GM12892 (cell line): ENCODE measurements around the gene NGFR.

Experiments used
- POLR2A ChIP-seq: IDR thresholded peaks from 2 replicates; pipeline ENCODE4 v1.6.1; 2011; ENCODE audit warnings: low read depth, low read length, control low read depth
- POLR2AphosphoS5 ChIP-seq: IDR thresholded peaks from 2 replicates; pipeline ENCODE4 v1.6.1; 2011; ENCODE audit warnings: low read depth, low read length, control low read depth
- TAF1 ChIP-seq: IDR thresholded peaks from 2 replicates; pipeline ENCODE4 v1.6.1; 2011; ENCODE audit warnings: low read depth, mild to moderate bottlenecking, control low read depth, low read length, borderline replicate concordance

DNA sequence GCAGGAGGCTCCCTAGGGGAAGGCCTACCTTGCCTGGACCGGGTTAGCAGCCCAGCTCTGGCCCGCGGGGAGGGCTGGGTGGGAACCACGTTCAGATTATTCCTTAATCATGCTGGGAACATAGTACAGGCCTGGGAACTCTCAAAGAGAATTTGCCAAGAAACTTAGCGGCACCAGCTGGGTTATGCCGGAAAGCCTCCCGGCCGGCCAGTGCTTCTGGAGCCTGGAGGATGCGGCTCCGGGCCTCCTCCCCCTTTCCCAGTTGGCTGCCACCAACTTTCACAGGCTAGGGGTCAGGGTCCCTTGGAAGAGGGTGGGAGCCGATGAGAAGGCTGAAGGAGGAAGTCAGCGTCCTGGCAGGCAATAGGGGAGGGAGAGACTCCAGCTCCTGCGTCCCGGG is 10.8 kb downstream of the NGFR start:
- TF ChIP-seq POLR2AphosphoS5 (no peak), TAF1 (no peak), POLR2A (no peak)
